GM18951 (cell line): ENCODE results near the gene BTG1.

ENCODE experiments used
- POLR2A ChIP-seq: IDR thresholded peaks from 4 replicates; pipeline ENCODE4 v1.6.1; 2011; ENCODE audit warnings: mild to moderate bottlenecking; ENCODE audit not compliant: insufficient read length, insufficient read depth; ENCODE audit errors: extremely low read depth
- in situ Hi-C: fragments of 300-500 bp; cut with MboI; formaldehyde crosslinking; loops from one replicate; pipeline ENCODE4 v1.12.0; 2022; ENCODE audit warnings: low sequenced_read_pairs, mixed read lengths, inconsistent platforms; ENCODE audit not compliant: unreplicated experiment

BTG1 gene

GRCh38 chr12:92145731-92146496, at the start of gene BTG1:
Gene BTG1, minus strand, starts transcription at chr12:92145846. Its CDS starts 311 bp downstream, at chr12:92145535.
- in situ Hi-C loops = loop anchor here (10.0 to 25.0 kb wide), 4 partner anchors 334 to 759 kb away; no protein-coding TSS in a partner anchor
- peak; percentile 100 for TF ChIP-seq POLR2A

GRCh38 chr12:92194561-92194960, 48.9 kb upstream of the BTG1 start:
- TF ChIP-seq POLR2A = no peak
- in situ Hi-C loops = no loop called here

GRCh38 chr12:92193846-92194245, 48.2 kb upstream of the BTG1 start:
- in situ Hi-C loops = no loop called here
- TF ChIP-seq POLR2A = no peak

GRCh38 chr12:92193063-92193462, 47.4 kb upstream of the BTG1 start:
- in situ Hi-C loops = no loop called here
- TF ChIP-seq POLR2A = no peak

GRCh38 chr12:92192360-92192759, 46.7 kb upstream of the BTG1 start:
- in situ Hi-C loops = no loop called here

GRCh38 chr12:92191061-92191460, 45.4 kb upstream of the BTG1 start:
- no peak for TF ChIP-seq POLR2A
- in situ Hi-C loops = no loop called here

More at GRCh38 chr12:92192360-92192759, 46.7 kb upstream of the BTG1 start:
- no peak for TF ChIP-seq POLR2A

GRCh38 chr12:92188517-92189188, 43.0 kb upstream of the BTG1 start:
- TF ChIP-seq POLR2A = no peak
- in situ Hi-C loops = no loop called here

GRCh38 chr12:92186038-92186470, 40.4 kb upstream of the BTG1 start:
- in situ Hi-C loops = no loop called here
- TF ChIP-seq POLR2A = no peak

GRCh38 chr12:92185052-92185451, 39.4 kb upstream of the BTG1 start:
- TF ChIP-seq POLR2A = no peak
- in situ Hi-C loops = no loop called here

GRCh38 chr12:92183575-92183974, 37.9 kb upstream of the BTG1 start:
- no peak for TF ChIP-seq POLR2A
- in situ Hi-C loops = no loop called here

- in situ Hi-C loops = no loop called here
- TF ChIP-seq POLR2A = no peak
Measured at GRCh38 chr12:92178340-92178739, 32.7 kb upstream of the BTG1 start.

GRCh38 chr12:92176646-92177045, 31.0 kb upstream of the BTG1 start:
- no peak for TF ChIP-seq POLR2A
- in situ Hi-C loops = no loop called here

- no peak for TF ChIP-seq POLR2A
- in situ Hi-C loops = no loop called here
Measured at GRCh38 chr12:92175961-92176360, 30.3 kb upstream of the BTG1 start.

GRCh38 chr12:92170050-92170449, 24.4 kb upstream of the BTG1 start:
- in situ Hi-C loops = no loop called here
- TF ChIP-seq POLR2A = no peak
